Skeletal muscle tissue (tissue), 4 donors: Measurements from ENCODE around the gene B2M. TPM values are rescaled to one million over a fixed set of nuclear protein-coding genes. Genes with fewer than 3 reads are reported as not detected.
"Not testable (repeated sequence)": the region's sequence is repeated elsewhere in the genome, so short reads cannot be mapped to it uniquely, and the experiment has no call there.

Experiments used
- H3K27ac ChIP-seq: one replicate; pipeline ENCODE4 v1.7.0; 2013; ENCODE audit warnings: mild to moderate bottlenecking, low read depth, low read length, inconsistent platforms
- H3K27me3 ChIP-seq, 3 donors: one replicate each; pipeline ENCODE4 v1.7.0; 2013; ENCODE audit warnings: low read length in 3 of 3; ENCODE audit not compliant: control insufficient read depth in 3 of 3, insufficient read depth in 3 of 3
- H3K36me3 ChIP-seq, 3 donors: one replicate each; pipeline ENCODE4 v1.7.0; 2013; ENCODE audit warnings: low read length in 3 of 3; ENCODE audit not compliant: control insufficient read depth in 3 of 3, insufficient read depth in 3 of 3
- H3K4me1 ChIP-seq, 3 donors: one replicate each; pipeline ENCODE4 v1.7.0; 2013; ENCODE audit warnings: low read length in 3 of 3, mild to moderate bottlenecking in 3 of 3; ENCODE audit not compliant: control insufficient read depth in 3 of 3, insufficient read depth in 3 of 3
- H3K4me3 ChIP-seq, 3 donors: one replicate each; pipeline ENCODE4 v1.7.0; 2013; ENCODE audit warnings: low read length in 3 of 3
- H3K9ac ChIP-seq, 3 donors: one replicate each; pipeline ENCODE4 v1.7.0; 2013; ENCODE audit warnings: low read length in 3 of 3, mild to moderate bottlenecking in 3 of 3, moderate library complexity in 2 of 3, low read depth in 1 of 3
- H3K9me3 ChIP-seq, 3 donors: one replicate each; pipeline ENCODE4 v1.7.0; 2013; ENCODE audit warnings: low read length in 3 of 3; ENCODE audit not compliant: control insufficient read depth in 3 of 3
- total RNA-seq: library from RNA; depleted of rRNA; stranded (reverse); fragments of >200 nt; gene quantifications from one replicate; pipeline ENCODE4 v1.2.3, GENCODE V29; 2014
- donor health status: Osteomylitis.

B2M gene
- total RNA-seq, 1 donor from 2014 or later = 876 TPM

DNA sequence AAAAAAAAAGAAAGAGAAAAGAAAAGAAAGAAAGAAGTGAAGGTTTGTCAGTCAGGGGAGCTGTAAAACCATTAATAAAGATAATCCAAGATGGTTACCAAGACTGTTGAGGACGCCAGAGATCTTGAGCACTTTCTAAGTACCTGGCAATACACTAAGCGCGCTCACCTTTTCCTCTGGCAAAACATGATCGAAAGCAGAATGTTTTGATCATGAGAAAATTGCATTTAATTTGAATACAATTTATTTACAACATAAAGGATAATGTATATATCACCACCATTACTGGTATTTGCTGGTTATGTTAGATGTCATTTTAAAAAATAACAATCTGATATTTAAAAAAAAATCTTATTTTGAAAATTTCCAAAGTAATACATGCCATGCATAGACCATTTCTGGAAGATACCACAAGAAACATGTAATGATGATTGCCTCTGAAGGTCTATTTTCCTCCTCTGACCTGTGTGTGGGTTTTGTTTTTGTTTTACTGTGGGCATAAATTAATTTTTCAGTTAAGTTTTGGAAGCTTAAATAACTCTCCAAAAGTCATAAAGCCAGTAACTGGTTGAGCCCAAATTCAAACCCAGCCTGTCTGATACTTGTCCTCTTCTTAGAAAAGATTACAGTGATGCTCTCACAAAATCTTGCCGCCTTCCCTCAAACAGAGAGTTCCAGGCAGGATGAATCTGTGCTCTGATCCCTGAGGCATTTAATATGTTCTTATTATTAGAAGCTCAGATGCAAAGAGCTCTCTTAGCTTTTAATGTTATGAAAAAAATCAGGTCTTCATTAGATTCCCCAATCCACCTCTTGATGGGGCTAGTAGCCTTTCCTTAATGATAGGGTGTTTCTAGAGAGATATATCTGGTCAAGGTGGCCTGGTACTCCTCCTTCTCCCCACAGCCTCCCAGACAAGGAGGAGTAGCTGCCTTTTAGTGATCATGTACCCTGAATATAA, 2.0 kb downstream of the B2M start:
- H3K27ac ChIP-seq = peak overlapping the region; percentile 98

DNA sequence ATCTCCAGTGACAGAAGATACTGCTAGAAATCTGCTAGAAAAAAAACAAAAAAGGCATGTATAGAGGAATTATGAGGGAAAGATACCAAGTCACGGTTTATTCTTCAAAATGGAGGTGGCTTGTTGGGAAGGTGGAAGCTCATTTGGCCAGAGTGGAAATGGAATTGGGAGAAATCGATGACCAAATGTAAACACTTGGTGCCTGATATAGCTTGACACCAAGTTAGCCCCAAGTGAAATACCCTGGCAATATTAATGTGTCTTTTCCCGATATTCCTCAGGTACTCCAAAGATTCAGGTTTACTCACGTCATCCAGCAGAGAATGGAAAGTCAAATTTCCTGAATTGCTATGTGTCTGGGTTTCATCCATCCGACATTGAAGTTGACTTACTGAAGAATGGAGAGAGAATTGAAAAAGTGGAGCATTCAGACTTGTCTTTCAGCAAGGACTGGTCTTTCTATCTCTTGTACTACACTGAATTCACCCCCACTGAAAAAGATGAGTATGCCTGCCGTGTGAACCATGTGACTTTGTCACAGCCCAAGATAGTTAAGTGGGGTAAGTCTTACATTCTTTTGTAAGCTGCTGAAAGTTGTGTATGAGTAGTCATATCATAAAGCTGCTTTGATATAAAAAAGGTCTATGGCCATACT, 4.0 kb downstream of the B2M start:
- Histone ChIP-seq H3K9me3 (no peaks in the 10 kb centered on the region), H3K36me3 (peaks cover 26 to 42% (median 33%) of the 10 kb centered on the region in 3 donors), H3K27me3 (no peaks in the 10 kb centered on the region), H3K27ac (no peak overlapping the region), H3K9ac (no peak overlapping the region), H3K4me1 (peaks cover 6 to 21% (median 8%) of the 10 kb centered on the region in 3 donors), H3K4me3 (no peak overlapping the region)

More for the DNA sequence above, 2.0 kb downstream of the B2M start:
- Histone ChIP-seq H3K36me3 (peaks cover 24 to 34% (median 30%) of the 10 kb centered on the region in 3 donors), H3K9ac (peak overlapping the region; percentile 9 to 53 (median 47)), H3K4me3 (peak overlapping the region; percentile 95 to 99 (median 98)), H3K9me3 (no peaks in the 10 kb centered on the region), H3K27me3 (no peaks in the 10 kb centered on the region), H3K4me1 (peaks cover 7 to 21% (median 8%) of the 10 kb centered on the region in 3 donors)

DNA sequence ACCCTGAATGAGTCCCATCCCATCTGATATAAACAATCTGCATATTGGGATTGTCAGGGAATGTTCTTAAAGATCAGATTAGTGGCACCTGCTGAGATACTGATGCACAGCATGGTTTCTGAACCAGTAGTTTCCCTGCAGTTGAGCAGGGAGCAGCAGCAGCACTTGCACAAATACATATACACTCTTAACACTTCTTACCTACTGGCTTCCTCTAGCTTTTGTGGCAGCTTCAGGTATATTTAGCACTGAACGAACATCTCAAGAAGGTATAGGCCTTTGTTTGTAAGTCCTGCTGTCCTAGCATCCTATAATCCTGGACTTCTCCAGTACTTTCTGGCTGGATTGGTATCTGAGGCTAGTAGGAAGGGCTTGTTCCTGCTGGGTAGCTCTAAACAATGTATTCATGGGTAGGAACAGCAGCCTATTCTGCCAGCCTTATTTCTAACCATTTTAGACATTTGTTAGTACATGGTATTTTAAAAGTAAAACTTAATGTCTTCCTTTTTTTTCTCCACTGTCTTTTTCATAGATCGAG, 4.5 kb downstream of the B2M start:
- Histone ChIP-seq H3K36me3 (peaks cover 26 to 42% (median 33%) of the 10 kb centered on the region in 3 donors), H3K4me3 (no peak overlapping the region), H3K27ac (no peak overlapping the region), H3K27me3 (no peaks in the 10 kb centered on the region), H3K9ac (no peak overlapping the region), H3K4me1 (peaks cover 3 to 21% (median 8%) of the 10 kb centered on the region in 3 donors), H3K9me3 (no peaks in the 10 kb centered on the region)

DNA sequence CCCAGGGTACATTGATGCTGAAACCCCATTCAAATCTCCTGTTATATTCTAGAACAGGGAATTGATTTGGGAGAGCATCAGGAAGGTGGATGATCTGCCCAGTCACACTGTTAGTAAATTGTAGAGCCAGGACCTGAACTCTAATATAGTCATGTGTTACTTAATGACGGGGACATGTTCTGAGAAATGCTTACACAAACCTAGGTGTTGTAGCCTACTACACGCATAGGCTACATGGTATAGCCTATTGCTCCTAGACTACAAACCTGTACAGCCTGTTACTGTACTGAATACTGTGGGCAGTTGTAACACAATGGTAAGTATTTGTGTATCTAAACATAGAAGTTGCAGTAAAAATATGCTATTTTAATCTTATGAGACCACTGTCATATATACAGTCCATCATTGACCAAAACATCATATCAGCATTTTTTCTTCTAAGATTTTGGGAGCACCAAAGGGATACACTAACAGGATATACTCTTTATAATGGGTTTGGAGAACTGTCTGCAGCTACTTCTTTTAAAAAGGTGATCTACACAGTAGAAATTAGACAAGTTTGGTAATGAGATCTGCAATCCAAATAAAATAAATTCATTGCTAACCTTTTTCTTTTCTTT, 5.8 kb downstream of the B2M start:
- no peak overlapping the region for H3K9ac ChIP-seq

DNA sequence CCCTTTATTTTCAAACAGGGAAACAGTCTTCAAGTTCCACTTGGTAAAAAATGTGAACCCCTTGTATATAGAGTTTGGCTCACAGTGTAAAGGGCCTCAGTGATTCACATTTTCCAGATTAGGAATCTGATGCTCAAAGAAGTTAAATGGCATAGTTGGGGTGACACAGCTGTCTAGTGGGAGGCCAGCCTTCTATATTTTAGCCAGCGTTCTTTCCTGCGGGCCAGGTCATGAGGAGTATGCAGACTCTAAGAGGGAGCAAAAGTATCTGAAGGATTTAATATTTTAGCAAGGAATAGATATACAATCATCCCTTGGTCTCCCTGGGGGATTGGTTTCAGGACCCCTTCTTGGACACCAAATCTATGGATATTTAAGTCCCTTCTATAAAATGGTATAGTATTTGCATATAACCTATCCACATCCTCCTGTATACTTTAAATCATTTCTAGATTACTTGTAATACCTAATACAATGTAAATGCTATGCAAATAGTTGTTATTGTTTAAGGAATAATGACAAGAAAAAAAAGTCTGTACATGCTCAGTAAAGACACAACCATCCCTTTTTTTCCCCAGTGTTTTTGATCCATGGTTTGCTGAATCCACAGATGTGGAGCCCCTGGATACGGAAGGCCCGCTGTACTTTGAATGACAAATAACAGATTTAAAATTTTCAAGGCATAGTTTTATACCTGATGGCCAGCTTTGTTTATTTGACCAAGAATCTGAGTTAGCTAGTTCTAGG, 7.0 kb downstream of the B2M start:
- Histone ChIP-seq H3K4me1 (peaks cover 0 to 21% (median 8%) of the 10 kb centered on the region in 3 donors), H3K27me3 (no peaks in the 10 kb centered on the region), H3K9ac (no peak overlapping the region), H3K4me3 (no peak overlapping the region), H3K9me3 (no peaks in the 10 kb centered on the region), H3K36me3 (peaks cover 26 to 42% (median 33%) of the 10 kb centered on the region in 3 donors), H3K27ac (no peak overlapping the region)

More for the DNA sequence above, 5.8 kb downstream of the B2M start:
- Histone ChIP-seq H3K4me1 (peaks cover 3 to 21% (median 8%) of the 10 kb centered on the region in 3 donors), H3K36me3 (peaks cover 26 to 42% (median 33%) of the 10 kb centered on the region in 3 donors), H3K4me3 (no peak overlapping the region), H3K27me3 (no peaks in the 10 kb centered on the region), H3K9me3 (no peaks in the 10 kb centered on the region), H3K27ac (no peak overlapping the region)

DNA sequence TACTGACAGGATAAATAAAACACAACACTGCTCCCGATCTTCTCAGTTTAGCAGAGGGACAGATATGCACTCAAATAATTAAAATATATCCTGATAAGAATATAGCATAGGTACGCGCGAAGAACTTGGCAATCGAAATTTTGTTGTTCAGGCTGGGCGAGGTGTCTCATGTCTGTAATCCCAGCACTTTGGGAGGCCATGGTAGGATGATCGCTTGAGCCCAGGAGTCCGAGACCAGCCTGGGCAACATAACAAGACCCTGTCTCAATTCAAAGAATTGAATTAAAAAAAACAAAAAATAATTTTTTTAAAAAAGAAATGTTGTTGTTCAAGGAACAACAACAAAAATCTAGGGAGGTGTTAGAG, 7.6 kb downstream of the B2M start:
- H3K4me3 ChIP-seq = no peak overlapping the region
- H3K9me3 ChIP-seq = no peaks in the 10 kb centered on the region
- H3K4me1 ChIP-seq = peaks cover 0 to 17% (median 8%) of the 10 kb centered on the region in 3 donors
- H3K36me3 ChIP-seq = peaks cover 26 to 42% (median 33%) of the 10 kb centered on the region in 3 donors
- no peak overlapping the region for H3K27ac ChIP-seq
- H3K27me3 ChIP-seq = no peaks in the 10 kb centered on the region
- H3K9ac ChIP-seq = no peak overlapping the region

DNA sequence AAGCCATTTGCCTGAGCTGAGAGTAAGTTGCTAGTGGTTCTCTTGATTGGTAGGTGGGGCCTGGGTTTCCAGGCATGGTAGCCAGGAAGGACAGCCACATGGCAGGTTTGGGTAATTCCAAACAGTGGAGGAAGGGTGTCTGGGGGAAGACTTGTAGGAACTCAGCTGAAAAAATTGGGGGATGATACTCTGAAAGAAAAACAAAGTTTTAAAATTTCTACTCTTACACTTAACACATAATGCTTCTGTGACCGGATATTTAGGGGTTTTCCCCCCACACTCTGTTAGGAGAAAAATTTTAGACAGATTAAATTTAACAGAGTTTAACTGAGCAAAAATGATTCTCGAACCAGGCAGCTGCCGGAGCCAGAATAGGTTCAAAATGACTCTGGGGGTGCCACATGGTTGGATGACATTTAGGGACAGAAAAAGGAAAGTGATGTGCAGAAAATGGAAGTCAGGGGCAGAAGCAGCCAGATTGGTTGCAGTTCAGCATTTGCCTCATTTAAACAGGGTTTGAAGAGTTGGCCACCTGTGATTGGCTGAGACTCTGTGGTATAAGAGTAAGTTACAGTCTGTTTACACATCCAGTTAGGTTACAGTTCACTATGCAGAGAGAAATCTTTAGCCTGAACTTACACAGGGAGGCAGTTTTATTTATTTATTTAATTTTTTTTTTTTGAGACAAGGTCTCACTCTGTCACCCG, 8.1 kb downstream of the B2M start:
- Histone ChIP-seq H3K27me3 (no peaks in the 10 kb centered on the region), H3K36me3 (peaks cover 26 to 42% (median 33%) of the 10 kb centered on the region in 3 donors), H3K4me1 (peaks cover 0 to 14% (median 8%) of the 10 kb centered on the region in 3 donors), H3K9me3 (no peaks in the 10 kb centered on the region), H3K4me3 (no peak overlapping the region), H3K9ac (no peak overlapping the region), H3K27ac (no peak overlapping the region)

DNA sequence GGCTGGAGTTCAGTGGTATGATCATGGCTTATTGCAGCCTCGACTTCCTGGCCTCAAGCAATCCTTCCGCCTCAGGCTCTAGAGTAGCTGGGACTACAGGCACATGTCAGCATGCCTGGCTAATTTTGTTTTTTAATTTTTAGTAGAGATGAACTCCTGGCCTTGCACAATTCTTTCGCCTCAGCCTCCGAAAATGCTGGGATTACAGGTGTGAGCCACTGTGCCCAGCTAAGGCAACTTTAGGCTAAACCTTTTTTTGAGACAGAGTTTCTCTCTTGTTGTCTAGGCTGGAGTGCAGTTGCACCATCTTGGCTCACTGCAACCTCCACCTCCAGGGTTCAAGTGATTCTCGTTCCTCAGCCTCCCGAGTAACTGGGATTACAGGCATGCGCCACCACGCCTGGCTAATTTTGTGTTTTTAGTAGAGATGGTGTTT, 8.7 kb downstream of the B2M start:
- not testable (repeated sequence) for H3K9ac ChIP-seq, H3K27ac ChIP-seq, H3K9me3 ChIP-seq, H3K27me3 ChIP-seq, H3K4me3 ChIP-seq
- H3K36me3 ChIP-seq = peaks cover 26 to 41% (median 33%) of the 10 kb centered on the region in 3 donors
- H3K4me1 ChIP-seq = peaks cover 0 to 13% (median 8%) of the 10 kb centered on the region in 3 donors
